H1 (cell line): ENCODE data around the gene TACC2.
A peak's percentile ranks its signal among the peaks of the same experiment; 100 is the strongest.

ENCODE experiments used
- ASH2L ChIP-seq: fragments of 200-600, 300-600 bp; sonication (generic); IDR thresholded peaks from one replicate; pipeline ENCODE4 v1.7.1; 2017; ENCODE audit warnings: low read length
- BRCA1 ChIP-seq: IDR thresholded peaks from 2 replicates; pipeline ENCODE4 v1.6.1; 2012; ENCODE audit warnings: low read depth, low read length, improper control_type of control experiment
- CTCF ChIP-seq, 3 experiments: IDR thresholded peaks; 1 replicate in 2 of 3; 2 replicates in 1 of 3; pipeline versions ENCODE4 v1.5.1 to v1.6.1; 2011; ENCODE audit warnings: low read length in 3 of 3, mild to moderate bottlenecking in 3 of 3, inconsistent platforms in 2 of 3, low read depth in 1 of 3, moderate library complexity in 1 of 3; ENCODE audit not compliant: insufficient read depth in 1 of 3; ENCODE audit errors: control extremely low read depth in 1 of 3
- EP300 ChIP-seq, 2 experiments: IDR thresholded peaks; 1 replicate in 1 of 2; 2 replicates in 1 of 2; pipeline ENCODE4 v1.6.1; 2011 to 2012; ENCODE audit warnings: low read depth in 2 of 2, low read length in 2 of 2, mild to moderate bottlenecking in 2 of 2, borderline replicate concordance in 1 of 2, inconsistent platforms in 1 of 2, moderate library complexity in 1 of 2
- HDAC2 ChIP-seq, 2 experiments: fragments of 300-600 bp in 1 of 2; sonication (generic) in 1 of 2; IDR thresholded peaks; 2 replicates each; pipeline ENCODE4 v1.6.1; 2011 to 2012; ENCODE audit warnings: low read depth in 2 of 2, low read length in 2 of 2, mild to moderate bottlenecking in 2 of 2, moderate library complexity in 2 of 2, borderline replicate concordance in 1 of 2, inconsistent platforms in 1 of 2
- POLR2AphosphoS5 ChIP-seq: IDR thresholded peaks from 2 replicates; pipeline ENCODE4 v1.6.1; 2011; ENCODE audit warnings: low read depth, low read length

- TF ChIP-seq BRCA1 = no peak
- TF ChIP-seq CTCF (IDR thresholded peaks at IDR 0.05; ENCODE audit: control extremely low read depth in 1 of 3, insufficient read depth in 1 of 3, low read depth in 1 of 3, low read length in 3 of 3) = peak; percentile 35 to 47 (median 38)
- no peak for TF ChIP-seq EP300 (IDR thresholded peaks at IDR 0.05; ENCODE audit: borderline replicate concordance in 1 of 2, low read depth in 2 of 2, low read length in 2 of 2)
- no peak for TF ChIP-seq ASH2L
- TF ChIP-seq HDAC2 (IDR thresholded peaks at IDR 0.05; ENCODE audit: borderline replicate concordance in 1 of 2, low read depth in 2 of 2, low read length in 2 of 2) = no peak
- TF ChIP-seq POLR2AphosphoS5 = no peak; the same call in 1 of the 2 replicates
Observed at GRCh38 chr10:122162671-122163173, 173.8 kb downstream of the TACC2 start.
